ENCODE data around the gene TBC1D26.

Gene TBC1D26

GRCh38 chr17:15782866-15783265, 50.8 kb downstream of the TBC1D26 start:
- TF ChIP-seq CTCF (IDR thresholded peaks at IDR 0.05): no peak

- no peak for TF ChIP-seq CTCF (IDR thresholded peaks at IDR 0.05)
Measured at GRCh38 chr17:15783461-15783860, 51.4 kb downstream of the TBC1D26 start.

Data from LNCAP (cell line).